Measurements from ENCODE around the gene PPP1R9A.

PPP1R9A gene

GRCh38 chr7:94898340-94898739 lies 9.1 kb upstream of the PPP1R9A start:
- no peak for TF ChIP-seq CTCF (IDR thresholded peaks at IDR 0.05; ENCODE audit: low read depth, low read length)
- DNase-seq (ENCODE audit: extremely low read depth, low read depth) = no peak

GRCh38 chr7:94901981-94902380 lies 5.4 kb upstream of the PPP1R9A start:
- TF ChIP-seq CTCF (IDR thresholded peaks at IDR 0.05; ENCODE audit: low read depth, low read length) = no peak
- DNase-seq (ENCODE audit: extremely low read depth, low read depth) = no peak

- no peak for TF ChIP-seq CTCF (IDR thresholded peaks at IDR 0.05; ENCODE audit: low read depth, low read length)
- no peak for DNase-seq (ENCODE audit: extremely low read depth, low read depth)
Observed at GRCh38 chr7:94903971-94904370, 3.4 kb upstream of the PPP1R9A start.

- no peak for DNase-seq (ENCODE audit: extremely low read depth, low read depth)
- no peak for TF ChIP-seq CTCF (IDR thresholded peaks at IDR 0.05; ENCODE audit: low read depth, low read length)
Observed at GRCh38 chr7:94904982-94905381, 2.4 kb upstream of the PPP1R9A start.

- TF ChIP-seq CTCF (IDR thresholded peaks at IDR 0.05; ENCODE audit: low read depth, low read length) = no peak
- no peak for DNase-seq (ENCODE audit: extremely low read depth, low read depth)
Observed at GRCh38 chr7:94906065-94906851, 1.1 kb upstream of the PPP1R9A start.

- no peak for TF ChIP-seq CTCF (IDR thresholded peaks at IDR 0.05; ENCODE audit: low read depth, low read length)
- no peak for DNase-seq (ENCODE audit: extremely low read depth, low read depth)
Observed at GRCh38 chr7:94907811-94908322, 473 bp downstream of the PPP1R9A start.

- TF ChIP-seq CTCF (IDR thresholded peaks at IDR 0.05; ENCODE audit: low read depth, low read length) = no peak
- no peak for DNase-seq (ENCODE audit: extremely low read depth, low read depth)
Observed at GRCh38 chr7:94908323-94909178, 1.2 kb downstream of the PPP1R9A start.

All from AG09319 (cell line).